IMR-90 (cell line): ENCODE data around the gene PTPRG. TPM values are rescaled to one million over a fixed set of nuclear protein-coding genes. Genes with fewer than 3 reads are reported as not detected.

ENCODE experiments used
- ATAC-seq: fragments of 200-7000 bp; cut with Tn5 transposase; 2 replicates; pipeline ENCODE4 v1.9.1; 2020; ENCODE audit warnings: low read depth, mild to moderate bottlenecking, moderate library complexity
- BruUV-seq: library from RNA; stranded (reverse); fragments of 400-500 nt; replicated peaks from 2 replicates; lab custom pipeline; 2021; lab: Mats Ljungman, UMichigan
- CTCF ChIA-PET: fragments of 300-600 bp; formaldehyde crosslinking; extraction: SDS; loops from one replicate; lab custom pipeline; 2021; ENCODE audit warnings: antibody characterized with exemption; lab: Yijun Ruan, JAX
- POLR2A ChIA-PET: fragments of 300-600 bp; sonication (Branson Sonifier 250); formaldehyde crosslinking; loops from one replicate; lab custom pipeline; 2022; ENCODE audit warnings: antibody characterized with exemption; ENCODE audit not compliant: unreplicated experiment; lab: Charles Lee
- DNase-seq: peaks from one replicate; pipeline ENCODE4 v3.0.0; 2013
- H2AFZ ChIP-seq: replicated peaks from 2 replicates; pipeline ENCODE3; 2013; ENCODE audit warnings: low read length, mild to moderate bottlenecking; ENCODE audit not compliant: poor library complexity
- H2AK5ac ChIP-seq: 2 replicates; pipeline ENCODE4 v1.6.1; 2013; ENCODE audit warnings: low read depth, low read length, inconsistent platforms
- H2AK9ac ChIP-seq: replicated peaks from 2 replicates; pipeline ENCODE3; 2013; ENCODE audit warnings: mild to moderate bottlenecking, low read depth, low read length, moderate library complexity; ENCODE audit not compliant: poor library complexity
- H2BK120ac ChIP-seq: 2 replicates; pipeline ENCODE4 v1.6.1; 2013; ENCODE audit warnings: low read depth, low read length, inconsistent platforms
- H2BK15ac ChIP-seq: 3 replicates; pipeline ENCODE4 v1.6.1; 2013; ENCODE audit warnings: low read depth, low read length, inconsistent platforms
- H2BK20ac ChIP-seq: 2 replicates; pipeline ENCODE4 v1.6.1; 2013; ENCODE audit warnings: low read depth, mild to moderate bottlenecking, inconsistent platforms, low read length, moderate library complexity
- H2BK5ac ChIP-seq: 2 replicates; pipeline ENCODE4 v1.6.1; 2013; ENCODE audit warnings: mild to moderate bottlenecking, low read depth, low read length, inconsistent platforms; ENCODE audit not compliant: poor library complexity, severe bottlenecking
- H3K14ac ChIP-seq: replicated peaks from 2 replicates; pipeline ENCODE4 v1.6.1; 2013; ENCODE audit warnings: low read depth, low read length, inconsistent platforms
- H3K18ac ChIP-seq: 2 replicates; pipeline ENCODE4 v1.6.1; 2013; ENCODE audit warnings: low read depth, low read length, control low read depth
- H3K23ac ChIP-seq: 2 replicates; pipeline ENCODE4 v1.6.1; 2013; ENCODE audit warnings: low read depth, low read length, inconsistent platforms
- H3K27ac ChIP-seq: 2 replicates; pipeline ENCODE4 v1.5.1; 2013; ENCODE audit warnings: mild to moderate bottlenecking, control low read depth, low read length; ENCODE audit not compliant: insufficient read depth
- H3K27me3 ChIP-seq: 2 replicates; pipeline ENCODE4 v1.6.1; 2013; ENCODE audit warnings: low read length; ENCODE audit not compliant: control insufficient read depth, insufficient read depth
- H3K36me3 ChIP-seq: 2 replicates; pipeline ENCODE4 v1.6.1; 2013; ENCODE audit warnings: low read length, mixed read lengths; ENCODE audit not compliant: control insufficient read depth, insufficient read depth
- H3K4ac ChIP-seq: 2 replicates; pipeline ENCODE4 v1.6.1; 2013; ENCODE audit warnings: low read depth, low read length, inconsistent platforms
- H3K4me1 ChIP-seq: 2 replicates; pipeline ENCODE4 v1.6.1; 2013; ENCODE audit warnings: low read length, mixed read lengths; ENCODE audit not compliant: control insufficient read depth, insufficient read depth
- H3K4me2 ChIP-seq: 2 replicates; pipeline ENCODE4 v1.6.1; 2013; ENCODE audit warnings: low read depth, mild to moderate bottlenecking, control low read depth, low read length, moderate library complexity
- H3K4me3 ChIP-seq: 2 replicates; pipeline ENCODE4 v1.5.1; 2013; ENCODE audit warnings: low read depth, mild to moderate bottlenecking, control low read depth, low read length, moderate library complexity; ENCODE audit not compliant: insufficient read depth
- H3K56ac ChIP-seq: 2 replicates; pipeline ENCODE4 v1.6.1; 2013; ENCODE audit warnings: low read length, inconsistent platforms; ENCODE audit not compliant: insufficient read depth; ENCODE audit errors: extremely low read depth
- H3K79me1 ChIP-seq, 2 experiments: 2 replicates each; pipeline ENCODE4 v1.6.1; 2013; ENCODE audit warnings: low read length in 2 of 2, inconsistent platforms in 1 of 2, low read depth in 1 of 2
- H3K9ac ChIP-seq: 2 replicates; pipeline ENCODE4 v1.6.1; 2013; ENCODE audit warnings: low read depth, low read length, control low read depth
- H3K9me1 ChIP-seq: 2 replicates; pipeline ENCODE4 v1.6.1; 2013; ENCODE audit warnings: low read length, inconsistent platforms; ENCODE audit not compliant: insufficient read depth
- H3K9me3 ChIP-seq: 2 replicates; pipeline ENCODE4 v1.6.1; 2013; ENCODE audit warnings: low read length; ENCODE audit not compliant: control insufficient read depth, insufficient read depth
- H4K20me1 ChIP-seq: 2 replicates; pipeline ENCODE4 v1.6.1; 2013; ENCODE audit warnings: low read length, inconsistent platforms; ENCODE audit not compliant: insufficient read depth
- H4K5ac ChIP-seq: 2 replicates; pipeline ENCODE4 v1.6.1; 2013; ENCODE audit warnings: mild to moderate bottlenecking, low read depth, low read length, control low read depth
- H4K8ac ChIP-seq, 2 experiments: 2 replicates each; pipeline ENCODE4 v1.6.1; 2013; ENCODE audit warnings: low read depth in 2 of 2, low read length in 2 of 2, control low read depth in 1 of 2, inconsistent platforms in 1 of 2
- H4K91ac ChIP-seq: 2 replicates; pipeline ENCODE4 v1.6.1; 2013; ENCODE audit warnings: low read depth, low read length, inconsistent platforms; ENCODE audit not compliant: insufficient read depth
- CEBPB ChIP-seq: IDR thresholded peaks from 2 replicates; pipeline ENCODE4 v1.6.1; 2012; ENCODE audit warnings: low read depth, low read length, improper control_type of control experiment
- ELK1 ChIP-seq: fragments of 150-350 bp; IDR thresholded peaks from 2 replicates; pipeline ENCODE4 v1.6.1; 2016; ENCODE audit warnings: low read depth, mild to moderate bottlenecking, low read length, moderate library complexity, borderline replicate concordance
- FOS ChIP-seq: fragments of 150-350 bp; IDR thresholded peaks from 2 replicates; pipeline ENCODE4 v1.6.1; 2016; ENCODE audit warnings: low read depth, low read length
- MAZ ChIP-seq: IDR thresholded peaks from 2 replicates; pipeline ENCODE4 v1.6.1; 2012; ENCODE audit warnings: low read depth, mild to moderate bottlenecking, low read length, improper control_type of control experiment, moderate library complexity, borderline replicate concordance
- RAD21 ChIP-seq: IDR thresholded peaks from 2 replicates; pipeline ENCODE4 v1.6.1; 2012; ENCODE audit warnings: low read length, improper control_type of control experiment
- RCOR1 ChIP-seq: IDR thresholded peaks from 2 replicates; pipeline ENCODE4 v1.6.1; 2012; ENCODE audit warnings: mild to moderate bottlenecking, low read length, improper control_type of control experiment; ENCODE audit not compliant: insufficient replicate concordance
- SMC3 ChIP-seq: fragments of 150-350 bp; IDR thresholded peaks from 2 replicates; pipeline ENCODE4 v1.6.1; 2016; ENCODE audit warnings: low read depth, mild to moderate bottlenecking, antibody characterized with exemption, low read length, moderate library complexity
- dilution Hi-C: fragments of 300-500 bp; cut with HindIII; formaldehyde crosslinking; loops from one replicate; pipeline ENCODE4 v1.14.3; 2018; ENCODE audit warnings: low sequenced_read_pairs; ENCODE audit not compliant: unreplicated experiment
- in situ Hi-C: fragments of 300-500 bp; cut with MboI; formaldehyde crosslinking; loops from 3 replicates; pipeline ENCODE4 v1.14.3; 2019; ENCODE audit warnings: low sequenced_read_pairs, inconsistent platforms, mixed read lengths
- intact Hi-C: fragments of 100-400 bp; cut with micrococcal nuclease; formaldehyde crosslinking; loops from 2 replicates; pipeline ENCODE4 v1.10.0; 2022
- polyA plus RNA-seq, 3 experiments: library from polyadenylated mRNA; depleted of rRNA; stranded (reverse); fragments of >200 nt; gene quantifications; 2 replicates each; pipeline ENCODE4 v1.2.3, GENCODE V29; 2012; ENCODE audit warnings: low replicate concordance in 1 of 3
- total RNA-seq: library from RNA; depleted of rRNA; stranded (reverse); fragments of >200 nt; gene quantifications from 2 replicates; pipeline ENCODE4 v1.2.3, GENCODE V29; 2012

Gene PTPRG
- total and polyA plus RNA-seq, 2 of the 4 experiments (the other 2 are of a cell fraction) = 7.7 to 31.0 TPM

GRCh38 chr3:62128681-62129080 lies 567.3 kb downstream of the PTPRG start:
- no peak overlapping the region for H3K4ac ChIP-seq
- no peak overlapping the region for H4K8ac ChIP-seq
- dilution Hi-C loops (no loop called here), intact Hi-C loops (no loop called here), in situ Hi-C loops (no loop called here)
- TF ChIP-seq RCOR1 = no peak
- no peak for TF ChIP-seq CEBPB
- TF ChIP-seq RAD21 = no peak
- TF ChIP-seq MAZ = no peak
- no peak for TF ChIP-seq ELK1
- TF ChIP-seq SMC3 = no peak
- TF ChIP-seq FOS = no peak
- no peak overlapping the region for H3K27ac ChIP-seq
- H3K4me1 ChIP-seq = no peaks in the 10 kb centered on the region
- no peaks in the 10 kb centered on the region for H3K9me3 ChIP-seq
- ATAC-seq = no peak
- no peak overlapping the region for H3K23ac ChIP-seq
- no peak for DNase-seq
- no peak overlapping the region for H2BK120ac ChIP-seq
- H2AK5ac ChIP-seq = no peak overlapping the region
- no peaks in the 10 kb centered on the region for H4K20me1 ChIP-seq
- H3K4me2 ChIP-seq = no peak overlapping the region
- no peak overlapping the region for H3K18ac ChIP-seq
- BruUV-seq = no TSS peak
- H2AK9ac ChIP-seq = no peak overlapping the region
- no peaks in the 10 kb centered on the region for H3K9me1 ChIP-seq
- ChIA-PET POLR2A (interaction anchor here (0.5 kb wide), 1 partner anchor 342 kb away, joined by 3 read pairs; no protein-coding TSS in a partner anchor), CTCF (no interaction called here)
- H2BK20ac ChIP-seq = no peak overlapping the region
- H3K56ac ChIP-seq = no peak overlapping the region
- H4K91ac ChIP-seq = no peak overlapping the region
- no peak overlapping the region for H2AFZ ChIP-seq
- no peaks in the 10 kb centered on the region for H3K27me3 ChIP-seq
- no peak overlapping the region for H4K5ac ChIP-seq
- no peak overlapping the region for H2BK5ac ChIP-seq
- H3K4me3 ChIP-seq = no peak overlapping the region
- H3K9ac ChIP-seq = no peak overlapping the region
- no peak overlapping the region for H3K14ac ChIP-seq
- no peaks in the 10 kb centered on the region; the same call in 1 of the 2 replicates for H3K36me3 ChIP-seq
- H3K79me1 ChIP-seq = no peaks in the 10 kb centered on the region; a peak in 1 of 4 replicates
- no peak overlapping the region for H2BK15ac ChIP-seq
